Astrocyte of the spinal cord (primary cell): ENCODE results near the gene MRPL33.
A peak's percentile ranks its signal among the peaks of the same experiment; 100 is the strongest.

Source experiments
- DNase-seq: peaks from one replicate; pipeline ENCODE4 v3.0.0; 2011; ENCODE audit warnings: low read depth, low spot score
- H3K4me3 ChIP-seq: 2 replicates; pipeline ENCODE4 v1.5.1; 2011; ENCODE audit warnings: low read depth, mild to moderate bottlenecking, low read length, moderate library complexity
- CTCF ChIP-seq: IDR thresholded peaks from 2 replicates; pipeline ENCODE4 v1.5.1; 2012; ENCODE audit warnings: low read depth, mild to moderate bottlenecking, low read length, inconsistent platforms
- in situ Hi-C: cut with HindIII; loops from 2 replicates; pipeline ENCODE4 v1.10.0; 2017; ENCODE audit warnings: low sequenced_read_pairs

Gene MRPL33

GRCh38 chr2:27735263-27735904 is 36.1 kb upstream of the MRPL33 start:
- in situ Hi-C loops, result no loop called here
- peak; percentile 51 for DNase-seq
- no peak overlapping the region for H3K4me3 ChIP-seq
- TF ChIP-seq CTCF, result no peak

GRCh38 chr2:27736031-27736889 is 35.3 kb upstream of the MRPL33 start:
- no peak for DNase-seq
- in situ Hi-C loops, result no loop called here
- H3K4me3 ChIP-seq, result no peak overlapping the region
- no peak for TF ChIP-seq CTCF

- H3K4me3 ChIP-seq, result no peak overlapping the region
- in situ Hi-C loops, result no loop called here
- TF ChIP-seq CTCF, result no peak
- no peak for DNase-seq
Measured at GRCh38 chr2:27736890-27737204, 34.7 kb upstream of the MRPL33 start.

GRCh38 chr2:27737676-27738348 is 33.7 kb upstream of the MRPL33 start:
- no peak for TF ChIP-seq CTCF
- in situ Hi-C loops, result no loop called here
- peak; percentile 47 for DNase-seq

GRCh38 chr2:27738349-27739057 is 33.0 kb upstream of the MRPL33 start:
- in situ Hi-C loops, result no loop called here
- H3K4me3 ChIP-seq, result no peak overlapping the region
- DNase-seq, result no peak
- no peak for TF ChIP-seq CTCF

More at GRCh38 chr2:27737676-27738348, 33.7 kb upstream of the MRPL33 start:
- H3K4me3 ChIP-seq, result no peak overlapping the region

GRCh38 chr2:27739058-27739373 is 32.5 kb upstream of the MRPL33 start:
- TF ChIP-seq CTCF, result no peak
- in situ Hi-C loops, result no loop called here
- no peak for DNase-seq
- H3K4me3 ChIP-seq, result no peak overlapping the region
